Measurements from ENCODE around the gene MAMLD1. TPM values are rescaled to one million over a fixed set of nuclear protein-coding genes. Genes with fewer than 3 reads are reported as not detected.

MAMLD1 gene
- total and polyA plus RNA-seq, 2 donors (not counting 3 experiments of a cell fraction or from before 2014, with no cell fraction given): 2.5 to 5.6 TPM

- Histone ChIP-seq H3K4me3 (replicated peaks in 1 of 3; ENCODE audit: insufficient read depth in 1 of 3, low read depth in 1 of 3, low read length in 3 of 3) (no peak overlapping the region), H3K9me3 (replicated peaks; ENCODE audit: control insufficient read depth, insufficient read depth, low read length) (no peaks in the 10 kb centered on the region), H2AFZ (ENCODE audit: low read depth, low read length) (no peak overlapping the region), H3K9ac (replicated peaks; ENCODE audit: extremely low read depth, insufficient read depth, low read length) (no peak overlapping the region), H3K9me1 (replicated peaks; ENCODE audit: control insufficient read depth, extremely low read depth, insufficient read depth, low read length) (no peaks in the 10 kb centered on the region), H3K4me1 (ENCODE audit: control insufficient read depth, extremely low read depth, insufficient read depth, low read length) (no peaks in the 10 kb centered on the region), H3K79me2 (ENCODE audit: control insufficient read depth, insufficient read depth, low read length) (no peaks in the 10 kb centered on the region), H3K4me2 (ENCODE audit: insufficient read depth, low read length) (no peak overlapping the region), H3K27me3 (ENCODE audit: control insufficient read depth in 2 of 2, insufficient read depth in 2 of 2, low read length in 2 of 2) (no peaks in the 10 kb centered on the region), H3K27ac (ENCODE audit: insufficient read depth, low read depth, low read length) (no peak overlapping the region), H3K36me3 (ENCODE audit: control insufficient read depth in 2 of 2, extremely low read depth in 1 of 2, insufficient read depth in 2 of 2, low read length in 2 of 2) (no peaks in the 10 kb centered on the region), H4K20me1 (replicated peaks; ENCODE audit: control insufficient read depth, extremely low read depth, insufficient read depth, low read length) (no peaks in the 10 kb centered on the region)
- dilution Hi-C loops (cut with MboI; ENCODE audit: extremely low pct_ligation_motif_present, low sequenced_read_pairs): no loop called here
- FAIRE-seq (peak; percentile 21), DNase-seq (ENCODE audit: low read depth, low spot score) (no peak)
- ChIA-PET POLR2A (no interaction called here), CTCF (interaction anchor here (1.2 to 4.5 kb wide), 4 partner anchors 104 to 533 kb away, joined by 4 to 24 read pairs (median 6); partner anchors contain the start of gene MAMLD1)
- TF ChIP-seq MYC (IDR thresholded peaks at IDR 0.05; ENCODE audit: low read depth, low read length): no peak
- TF ChIP-seq CTCF (IDR thresholded peaks at IDR 0.05; ENCODE audit: extremely low read depth in 1 of 2, insufficient read depth in 1 of 2, low read depth in 1 of 2, low read length in 2 of 2): no peak
- no peak for TF ChIP-seq JUN (IDR thresholded peaks at IDR 0.05; ENCODE audit: borderline replicate concordance, insufficient read depth, insufficient read length, low read depth)
- no peak for TF ChIP-seq POLR2AphosphoS5 (IDR thresholded peaks at IDR 0.05; ENCODE audit: insufficient read depth, low read depth, low read length)
- no peak for TF ChIP-seq EZH2 (IDR thresholded peaks at IDR 0.05; ENCODE audit: borderline replicate concordance, low read depth, low read length, severe bottlenecking)
- no peak for TF ChIP-seq GATA2 (IDR thresholded peaks at IDR 0.05; ENCODE audit: insufficient read depth, insufficient read length, low read depth, low read length)
- no peak for TF ChIP-seq POLR2A (IDR thresholded peaks at IDR 0.05; ENCODE audit: low read depth, low read length)
- TF ChIP-seq MAX (IDR thresholded peaks at IDR 0.05; ENCODE audit: insufficient read depth, insufficient read length): no peak
- no peak for TF ChIP-seq FOS (IDR thresholded peaks at IDR 0.05; ENCODE audit: borderline replicate concordance, insufficient read depth, low read length)
- no TSS peak for BruUV-seq (replicated peaks)
- intact Hi-C loops (cut with micrococcal nuclease): no loop called here
Measured at GRCh38 chrX:150483356-150483985, 120.4 kb downstream of the MAMLD1 start.

Measured in endothelial cell of umbilical vein (primary cell).